ENCODE measurements around the gene TMEM62.

DNA sequence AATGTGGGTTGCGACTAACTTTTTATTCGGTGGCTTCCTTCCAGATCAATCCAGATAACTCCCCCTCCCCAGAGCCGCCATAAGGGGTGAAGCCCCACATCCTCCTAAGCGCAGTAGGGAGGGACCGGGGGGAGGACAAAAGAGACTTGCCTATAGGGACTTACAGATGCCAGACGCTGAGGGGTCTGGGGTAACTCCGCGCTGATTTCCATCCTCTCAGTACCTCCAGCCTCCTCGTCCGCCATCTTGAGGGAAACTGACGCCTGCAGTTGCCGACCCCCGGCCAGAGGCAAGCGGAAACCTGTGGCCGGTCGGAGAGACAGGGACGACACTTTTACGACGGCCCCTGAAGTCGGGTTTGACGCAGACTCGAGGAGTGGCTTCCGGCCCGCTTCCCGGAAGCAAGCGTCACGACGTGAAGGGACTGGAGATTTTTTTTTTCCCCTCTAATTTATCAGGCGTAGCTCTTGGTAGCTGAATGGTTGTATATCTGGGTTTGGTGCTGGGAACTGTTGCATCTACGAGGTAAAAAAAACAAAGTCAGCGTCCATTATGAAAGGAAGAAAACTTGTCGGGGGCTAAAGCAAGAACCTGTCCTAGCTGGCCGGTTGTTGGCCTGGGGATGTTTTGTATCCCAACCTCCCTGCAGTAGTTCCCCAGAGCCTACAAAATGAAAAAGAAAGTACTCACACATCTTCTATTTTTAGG lies 27.5 kb upstream of the TMEM62 start, which contains the start of gene UBR1:
- TF ChIP-seq, protein P1, sequence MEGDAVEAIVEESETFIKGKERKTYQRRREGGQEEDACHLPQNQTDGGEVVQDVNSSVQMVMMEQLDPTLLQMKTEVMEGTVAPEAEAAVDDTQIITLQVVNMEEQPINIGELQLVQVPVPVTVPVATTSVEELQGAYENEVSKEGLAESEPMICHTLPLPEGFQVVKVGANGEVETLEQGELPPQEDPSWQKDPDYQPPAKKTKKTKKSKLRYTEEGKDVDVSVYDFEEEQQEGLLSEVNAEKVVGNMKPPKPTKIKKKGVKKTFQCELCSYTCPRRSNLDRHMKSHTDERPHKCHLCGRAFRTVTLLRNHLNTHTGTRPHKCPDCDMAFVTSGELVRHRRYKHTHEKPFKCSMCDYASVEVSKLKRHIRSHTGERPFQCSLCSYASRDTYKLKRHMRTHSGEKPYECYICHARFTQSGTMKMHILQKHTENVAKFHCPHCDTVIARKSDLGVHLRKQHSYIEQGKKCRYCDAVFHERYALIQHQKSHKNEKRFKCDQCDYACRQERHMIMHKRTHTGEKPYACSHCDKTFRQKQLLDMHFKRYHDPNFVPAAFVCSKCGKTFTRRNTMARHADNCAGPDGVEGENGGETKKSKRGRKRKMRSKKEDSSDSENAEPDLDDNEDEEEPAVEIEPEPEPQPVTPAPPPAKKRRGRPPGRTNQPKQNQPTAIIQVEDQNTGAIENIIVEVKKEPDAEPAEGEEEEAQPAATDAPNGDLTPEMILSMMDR (IDR thresholded peaks at IDR 0.05), result no peak
- peak; percentile 19 for TF ChIP-seq POLR2A (IDR thresholded peaks at IDR 0.05; ENCODE audit: low read depth)
- peak; percentile 90 to 94 for TF ChIP-seq POLR2AphosphoS5 (IDR thresholded peaks at IDR 0.05)

Measured in esophagus muscularis mucosa (tissue), 3 donors.